HCT116 (cell line): ENCODE data around the gene CCDC154. TPM values are rescaled to one million over a fixed set of nuclear protein-coding genes. Genes with fewer than 3 reads are reported as not detected.
"Not testable (repeated sequence)": the region's sequence is repeated elsewhere in the genome, so short reads cannot be mapped to it uniquely, and the experiment has no call there.

Source experiments
- ATAC-seq: fragments of 200-7000 bp; cut with Tn5 transposase; 2 replicates; pipeline ENCODE4 v1.9.1; 2020; ENCODE audit warnings: mild to moderate bottlenecking, moderate library complexity
- BruUV-seq: library from RNA; stranded (reverse); fragments of 400-500 nt; replicated peaks from 2 replicates; lab custom pipeline; 2021; lab: Mats Ljungman, UMichigan
- CTCF ChIA-PET: fragments of 300-600 bp; sonication (Branson Sonifier 250); formaldehyde crosslinking; loops from one replicate; lab custom pipeline; 2021; ENCODE audit warnings: antibody characterized with exemption; lab: Charles Lee
- POLR2A ChIA-PET: fragments of 300-600, 350-600 bp; sonication (Branson Sonifier 250); formaldehyde crosslinking; loops from one replicate; lab custom pipeline; 2021; ENCODE audit warnings: antibody characterized with exemption; lab: Charles Lee
- RAD21 ChIA-PET, 2 experiments: fragments of 300-600 bp; sonication (Branson Sonifier 250); formaldehyde crosslinking; loops; one replicate each; lab custom pipeline; 2023; ENCODE audit warnings: low total read pairs in 2 of 2; ENCODE audit not compliant: uncharacterized antibody in 2 of 2, unreplicated experiment in 2 of 2, low non-redundant PET in 1 of 2; lab: Charles Lee
- DNase-seq: peaks from one replicate; pipeline ENCODE4 v3.0.0-alpha.2; 2010; ENCODE audit warnings: low read depth, low spot score
- H2AFZ ChIP-seq: fragments of 200-600 bp; shearing (Covaris generic), sonication (generic); 2 replicates; pipeline ENCODE4 v1.6.1; 2017; ENCODE audit warnings: low read depth, mixed run types, mixed read lengths, antibody characterized with exemption, low read length; ENCODE audit not compliant: poor library complexity, severe bottlenecking
- H3K27ac ChIP-seq: 2 replicates; pipeline ENCODE4 v1.5.1; 2012; ENCODE audit warnings: low read depth, low read length
- H3K27me3 ChIP-seq: fragments of 200-600 bp; sonication (generic); 2 replicates; pipeline ENCODE4 v1.6.1; 2016; ENCODE audit warnings: mixed run types, low read length, mixed read lengths; ENCODE audit not compliant: insufficient read depth
- H3K36me3 ChIP-seq, 2 experiments: fragments of 200-500 bp in 1 of 2; fragments of 200-600 bp in 1 of 2; sonication (Bioruptor generic) in 1 of 2; sonication (generic) in 1 of 2; 2 replicates each; pipeline versions ENCODE4 v1.5.1 to v1.6.1; 2014 to 2016; ENCODE audit warnings: low read length in 2 of 2, inconsistent platforms in 1 of 2, mixed read lengths in 1 of 2, mixed run types in 1 of 2; ENCODE audit not compliant: insufficient read depth in 2 of 2, control insufficient read depth in 1 of 2
- H3K4me1 ChIP-seq, 2 experiments: fragments of 200-600 bp in 1 of 2; sonication (generic) in 1 of 2; 2 replicates each; pipeline versions ENCODE4 v1.5.1 to v1.6.1; 2012 to 2017; ENCODE audit warnings: low read length in 2 of 2, inconsistent platforms in 1 of 2, mild to moderate bottlenecking in 1 of 2, mixed read lengths in 1 of 2, mixed run types in 1 of 2, moderate library complexity in 1 of 2; ENCODE audit not compliant: insufficient read depth in 2 of 2, control insufficient read depth in 1 of 2
- H3K4me2 ChIP-seq: fragments of 200-600 bp; sonication (generic); 2 replicates; pipeline ENCODE4 v1.6.1; 2017; ENCODE audit warnings: mixed run types, low read length, mixed read lengths
- H3K4me3 ChIP-seq, 2 experiments: fragments of 200-600 bp in 1 of 2; sonication (generic) in 1 of 2; replicated peaks in 1 of 2; 2 replicates each; pipeline ENCODE4 v1.5.1; 2011 to 2016; ENCODE audit warnings: low read length in 2 of 2, control low read depth in 1 of 2, low read depth in 1 of 2, mild to moderate bottlenecking in 1 of 2, mixed read lengths in 1 of 2, mixed run types in 1 of 2
- H3K79me2 ChIP-seq: fragments of 200-600 bp; sonication (generic); 2 replicates; pipeline ENCODE4 v1.6.1; 2017; ENCODE audit warnings: mild to moderate bottlenecking, mixed run types, low read length, moderate library complexity, mixed read lengths; ENCODE audit not compliant: insufficient read depth
- H3K9ac ChIP-seq: fragments of 200-600 bp; sonication (generic); 2 replicates; pipeline ENCODE4 v1.6.1; 2016; ENCODE audit warnings: low read length, mixed read lengths
- H3K9me2 ChIP-seq: fragments of 200-600 bp; sonication (generic), shearing (Covaris generic); 2 replicates; pipeline ENCODE4 v1.6.1; 2017; ENCODE audit warnings: mixed run types, mild to moderate bottlenecking, moderate library complexity; ENCODE audit not compliant: insufficient read depth
- H3K9me3 ChIP-seq, 2 experiments: fragments of 200-500 bp in 1 of 2; fragments of 200-600 bp in 1 of 2; sonication (Bioruptor generic) in 1 of 2; sonication (generic) in 1 of 2; 2 replicates each; pipeline ENCODE4 v1.6.1; 2014 to 2017; ENCODE audit warnings: low read length in 2 of 2, mixed read lengths in 2 of 2, inconsistent platforms in 1 of 2, low read depth in 1 of 2, mild to moderate bottlenecking in 1 of 2, mixed run types in 1 of 2, moderate library complexity in 1 of 2; ENCODE audit not compliant: control insufficient read depth in 1 of 2, insufficient read depth in 1 of 2
- H4K20me1 ChIP-seq: fragments of 200-600 bp; sonication (generic), shearing (Covaris generic); 2 replicates; pipeline ENCODE4 v1.6.1; 2017; ENCODE audit warnings: mixed run types, mild to moderate bottlenecking, moderate library complexity; ENCODE audit not compliant: insufficient read depth
- CEBPB ChIP-seq: IDR thresholded peaks from 2 replicates; pipeline ENCODE4 v1.6.1; 2012; ENCODE audit warnings: low read depth
- ELF1 ChIP-seq: IDR thresholded peaks from 2 replicates; pipeline ENCODE4 v1.6.1; 2012; ENCODE audit warnings: low read depth, borderline replicate concordance
- EZH2 ChIP-seq: fragments of 200-600 bp; sonication (generic); IDR thresholded peaks from 2 replicates; pipeline ENCODE4 v1.6.1; 2017; ENCODE audit warnings: antibody characterized with exemption, mixed run types
- POLR2A ChIP-seq: IDR thresholded peaks from 2 replicates; pipeline ENCODE4 v1.7.0; 2011; ENCODE audit warnings: borderline replicate concordance; ENCODE audit not compliant: insufficient read depth, insufficient read length; ENCODE audit errors: extremely low read depth
- POLR2AphosphoS5 ChIP-seq: IDR thresholded peaks from 2 replicates; pipeline ENCODE4 v1.6.1; 2011; ENCODE audit warnings: mild to moderate bottlenecking, low read depth, low read length, moderate library complexity
- SRF ChIP-seq: IDR thresholded peaks from 2 replicates; pipeline ENCODE4 v1.6.1; 2012; ENCODE audit warnings: low read depth
- TCF7L2 ChIP-seq: IDR thresholded peaks from 2 replicates; pipeline ENCODE4 v1.7.0; 2011; ENCODE audit warnings: borderline replicate concordance, inconsistent platforms; ENCODE audit not compliant: insufficient read depth, insufficient read length; ENCODE audit errors: extremely low read depth
- YY1 ChIP-seq: IDR thresholded peaks from 2 replicates; pipeline ENCODE4 v1.6.1; 2011; ENCODE audit warnings: low read length, low read depth, moderate library complexity, mild to moderate bottlenecking; ENCODE audit not compliant: insufficient replicate concordance; ENCODE audit errors: extremely low read depth
- ZFX ChIP-seq: fragments of 450-650 bp; IDR thresholded peaks from 2 replicates; pipeline ENCODE4 v1.6.1; 2017
- ZNF274 ChIP-seq: fragments of 200-500 bp; sonication (Bioruptor generic); IDR thresholded peaks from 2 replicates; pipeline ENCODE4 v1.6.1; 2014; ENCODE audit warnings: mild to moderate bottlenecking, low read depth, low read length, inconsistent platforms
- intact Hi-C: fragments of 100-400 bp; cut with micrococcal nuclease; formaldehyde crosslinking; loops from 2 replicates; pipeline ENCODE4 v1.10.0; 2022
- total RNA-seq: library from RNA; stranded (reverse); gene quantifications from one replicate; pipeline ENCODE4 v1.2.1, GENCODE V29; 2021; ENCODE audit not compliant: unreplicated experiment
- TF ChIP-seq, protein P1 (sequence below): IDR thresholded peaks from 2 replicates; pipeline ENCODE4 v1.6.1; 2012; ENCODE audit warnings: low read depth

Gene CCDC154
- total RNA-seq, 1 experiment from 2014 or later, result 1.7 TPM

GRCh38 chr16:1441391-1441829 is 2.9 kb downstream of the CCDC154 start:
- Histone ChIP-seq H4K20me1 (no peaks in the 10 kb centered on the region), H3K27ac (no peak overlapping the region), H3K4me1 (no peaks in the 10 kb centered on the region), H3K79me2 (no peaks in the 10 kb centered on the region), H3K9me3 (no peaks in the 10 kb centered on the region), H2AFZ (no peak overlapping the region), H3K27me3 (no peaks in the 10 kb centered on the region), H3K4me2 (no peak overlapping the region), H3K4me3 (no peak overlapping the region), H3K9me2 (no peaks in the 10 kb centered on the region), H3K36me3 (no peaks in the 10 kb centered on the region), H3K9ac (no peak overlapping the region)
- DNase-seq (no peak), ATAC-seq (no peak)
- ChIA-PET RAD21 (no interaction called here), POLR2A (no interaction called here), CTCF (no interaction called here)
- no TSS peak for BruUV-seq
- intact Hi-C loops, result no loop called here
- TF ChIP-seq EZH2, result no peak
- TF ChIP-seq, protein P1, sequence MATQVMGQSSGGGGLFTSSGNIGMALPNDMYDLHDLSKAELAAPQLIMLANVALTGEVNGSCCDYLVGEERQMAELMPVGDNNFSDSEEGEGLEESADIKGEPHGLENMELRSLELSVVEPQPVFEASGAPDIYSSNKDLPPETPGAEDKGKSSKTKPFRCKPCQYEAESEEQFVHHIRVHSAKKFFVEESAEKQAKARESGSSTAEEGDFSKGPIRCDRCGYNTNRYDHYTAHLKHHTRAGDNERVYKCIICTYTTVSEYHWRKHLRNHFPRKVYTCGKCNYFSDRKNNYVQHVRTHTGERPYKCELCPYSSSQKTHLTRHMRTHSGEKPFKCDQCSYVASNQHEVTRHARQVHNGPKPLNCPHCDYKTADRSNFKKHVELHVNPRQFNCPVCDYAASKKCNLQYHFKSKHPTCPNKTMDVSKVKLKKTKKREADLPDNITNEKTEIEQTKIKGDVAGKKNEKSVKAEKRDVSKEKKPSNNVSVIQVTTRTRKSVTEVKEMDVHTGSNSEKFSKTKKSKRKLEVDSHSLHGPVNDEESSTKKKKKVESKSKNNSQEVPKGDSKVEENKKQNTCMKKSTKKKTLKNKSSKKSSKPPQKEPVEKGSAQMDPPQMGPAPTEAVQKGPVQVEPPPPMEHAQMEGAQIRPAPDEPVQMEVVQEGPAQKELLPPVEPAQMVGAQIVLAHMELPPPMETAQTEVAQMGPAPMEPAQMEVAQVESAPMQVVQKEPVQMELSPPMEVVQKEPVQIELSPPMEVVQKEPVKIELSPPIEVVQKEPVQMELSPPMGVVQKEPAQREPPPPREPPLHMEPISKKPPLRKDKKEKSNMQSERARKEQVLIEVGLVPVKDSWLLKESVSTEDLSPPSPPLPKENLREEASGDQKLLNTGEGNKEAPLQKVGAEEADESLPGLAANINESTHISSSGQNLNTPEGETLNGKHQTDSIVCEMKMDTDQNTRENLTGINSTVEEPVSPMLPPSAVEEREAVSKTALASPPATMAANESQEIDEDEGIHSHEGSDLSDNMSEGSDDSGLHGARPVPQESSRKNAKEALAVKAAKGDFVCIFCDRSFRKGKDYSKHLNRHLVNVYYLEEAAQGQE, result no peak
- no peak for TF ChIP-seq YY1
- TF ChIP-seq POLR2A, result no peak
- TF ChIP-seq POLR2AphosphoS5, result no peak
- no peak for TF ChIP-seq ZNF274
- TF ChIP-seq ELF1, result no peak
- no peak for TF ChIP-seq TCF7L2
- TF ChIP-seq ZFX, result no peak
- no peak for TF ChIP-seq CEBPB
- no peak for TF ChIP-seq SRF

- H3K36me3 ChIP-seq, RAD21 ChIA-PET, ATAC-seq, H3K4me1 ChIP-seq, POLR2A ChIA-PET, BruUV-seq, intact Hi-C loops, H3K9me3 ChIP-seq, H4K20me1 ChIP-seq, CTCF ChIA-PET, H3K9ac ChIP-seq, H3K79me2 ChIP-seq, DNase-seq, H3K4me3 ChIP-seq, H2AFZ ChIP-seq, H3K4me2 ChIP-seq, H3K27me3 ChIP-seq, H3K27ac ChIP-seq, H3K9me2 ChIP-seq: not testable (repeated sequence)
These were observed 4.7 kb downstream of the CCDC154 start for GRCh38 chr16:1439699-1440074.
